ENCODE results near the gene SMIM29. TPM values are rescaled to one million over a fixed set of nuclear protein-coding genes. Genes with fewer than 3 reads are reported as not detected.

SMIM29 gene
- 41.1 and 54.1 TPM in 2 replicates for total RNA-seq

GRCh38 chr6:34248727-34249468, at the start of gene SMIM29:
Gene SMIM29, minus strand, starts transcription at chr6:34249006. Its CDS starts 1,215 bp downstream, at chr6:34247791.

GRCh38 chr6:34236443-34237315, 12.1 kb downstream of the SMIM29 start, which contains the start of gene HMGA1:
Gene HMGA1, plus strand, starts transcription at chr6:34236873. Its CDS starts 3,908 bp downstream, at chr6:34240781.

Small RNAs within 50 kb of the gene (small RNA-seq; reads per million reads assigned to genes)
- not detected for gene MIR6835 (ENCODE audit: low replicate concordance)

Other genes starting within 250 kb of the SMIM29 start
- not detected in 2 replicates for gene GRM4, start 102.9 kb downstream of the SMIM29 start, total RNA-seq
- gene HMGA1, start 12.1 kb downstream of the SMIM29 start, total RNA-seq = 242 and 347 TPM in 2 replicates
- gene NUDT3, start 143.7 kb upstream of the SMIM29 start, total RNA-seq = 14.2 and 24.1 TPM in 2 replicates
- gene RPS10, start 177.1 kb upstream of the SMIM29 start, total RNA-seq = 1,327 and 2,443 TPM in 2 replicates
- not detected in 2 replicates for gene PACSIN1, start 217.1 kb upstream of the SMIM29 start, total RNA-seq